Esophagus mucosa (tissue), 1 donor: ENCODE measurements around the gene SERGEF. TPM values are rescaled to one million over a fixed set of nuclear protein-coding genes. Genes with fewer than 3 reads are reported as not detected.
A peak's percentile ranks its signal among the peaks of the same experiment; 100 is the strongest.

Experiments
- ATAC-seq: fragments of 200-7000 bp; cut with Tn5 transposase; one replicate; pipeline ENCODE4 v1.9.1; 2020
- total RNA-seq: library from RNA; stranded (reverse); gene quantifications from one replicate; pipeline ENCODE4 v1.2.4, GENCODE V29; 2023
- donor health status: DM: yes; HTN: yes; CAD: no.

SERGEF gene
- total RNA-seq, 1 donor from 2014 or later, result 17.1 TPM

- no peak for ATAC-seq
Observed at GRCh38 chr11:17950644-17951043, 62.2 kb downstream of the SERGEF start.

DNA sequence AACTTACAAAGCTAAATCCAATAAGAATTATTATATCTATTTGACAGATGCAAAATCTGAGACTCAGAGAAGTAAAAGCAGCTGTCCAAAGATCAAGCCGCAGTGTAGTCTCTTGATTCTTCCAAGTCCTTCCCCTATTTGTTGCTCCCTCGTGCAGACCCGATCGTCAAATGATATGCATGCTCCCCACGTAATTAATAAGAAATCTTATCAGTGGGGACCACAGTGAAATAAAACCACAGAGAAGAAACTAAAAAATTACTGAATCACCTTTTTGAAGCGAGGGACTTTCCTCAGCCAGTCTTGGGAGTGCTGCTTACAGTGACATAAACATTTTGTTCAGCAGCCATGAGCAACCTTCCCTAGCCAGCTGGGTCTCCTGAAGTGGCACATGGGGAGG is 64.6 kb downstream of the SERGEF start:
- no peak for ATAC-seq

DNA sequence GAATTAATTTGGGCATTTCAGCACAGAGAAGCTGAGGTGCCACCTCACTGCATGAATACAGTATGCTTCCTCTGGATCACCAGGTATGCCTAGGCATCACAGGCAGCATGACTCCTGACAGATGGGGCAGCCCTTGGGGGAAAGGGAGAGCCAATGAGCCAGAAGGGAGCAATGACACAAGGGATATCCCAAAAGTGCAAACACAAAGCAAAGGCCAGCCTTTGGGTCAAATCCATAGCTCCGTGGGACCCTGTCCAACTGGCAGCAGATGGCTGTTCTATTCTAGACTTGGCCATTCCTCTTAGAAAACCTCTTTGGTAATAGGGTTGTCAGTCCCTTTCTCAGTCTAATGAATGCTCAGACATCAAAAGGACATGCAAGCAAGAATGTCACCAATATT is 73.3 kb downstream of the SERGEF start:
- no peak for ATAC-seq

DNA sequence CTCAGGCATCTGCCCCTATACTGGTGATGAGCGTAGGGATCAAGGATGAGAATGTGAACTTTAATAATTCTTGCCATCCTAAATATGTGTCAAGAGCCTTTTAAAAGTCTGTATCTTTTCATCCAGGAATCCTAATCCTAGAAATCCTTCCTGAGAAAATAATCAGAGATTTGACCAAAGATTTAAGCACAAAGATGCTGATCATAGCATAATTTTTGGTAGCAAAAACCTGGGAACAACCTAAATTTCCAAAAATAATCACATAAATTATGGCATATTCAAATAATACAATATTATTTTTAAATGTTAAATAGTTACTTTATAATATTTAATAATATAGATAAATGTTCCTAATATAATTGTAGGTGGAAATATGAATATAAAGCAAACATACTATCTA is 76.1 kb downstream of the SERGEF start:
- ATAC-seq, result no peak

GRCh38 chr11:17934194-17934593 is 78.7 kb downstream of the SERGEF start:
- no peak for ATAC-seq

- ATAC-seq, result no peak
Observed at GRCh38 chr11:17933708-17934107, 79.1 kb downstream of the SERGEF start.

- ATAC-seq, result no peak
Observed at GRCh38 chr11:17932472-17932871, 80.4 kb downstream of the SERGEF start.

- ATAC-seq, result no peak
Observed at GRCh38 chr11:17931595-17931994, 81.3 kb downstream of the SERGEF start.

GRCh38 chr11:17930544-17931125 is 82.2 kb downstream of the SERGEF start:
- ATAC-seq, result no peak

GRCh38 chr11:17929171-17929570 is 83.7 kb downstream of the SERGEF start:
- ATAC-seq, result no peak

DNA sequence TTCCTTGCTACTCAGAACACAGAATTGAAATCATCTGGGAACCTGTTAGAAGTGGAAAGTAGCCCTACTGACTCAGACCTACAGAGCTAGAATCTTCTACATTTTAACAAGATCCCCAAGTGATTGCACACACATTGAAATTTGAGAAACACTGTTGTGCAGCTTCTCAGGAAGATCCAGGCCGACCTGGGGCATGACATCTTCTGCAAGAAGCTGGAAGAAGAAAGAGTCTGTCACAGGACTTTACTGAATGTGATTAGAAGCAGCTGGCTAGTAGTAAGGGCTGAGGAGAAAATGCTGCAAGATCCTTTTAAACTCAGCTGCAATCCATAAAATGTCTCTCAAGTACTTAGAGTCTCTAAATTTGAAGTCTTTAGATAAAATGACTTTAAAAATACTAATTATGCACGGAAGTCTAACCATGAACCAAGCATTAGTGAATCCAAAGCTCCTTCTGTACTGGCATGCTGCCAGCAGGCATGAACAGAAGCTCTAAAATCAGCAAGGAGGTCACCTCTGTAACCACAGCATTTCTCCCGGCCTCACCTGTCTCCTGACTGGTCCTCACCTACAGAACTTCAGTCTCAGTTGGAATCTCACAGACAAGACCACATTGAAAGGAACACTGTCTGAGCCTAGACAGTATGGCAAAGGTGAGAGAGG is 85.0 kb downstream of the SERGEF start:
- ATAC-seq, result no peak

GRCh38 chr11:17927041-17927440 is 85.8 kb downstream of the SERGEF start:
- no peak for ATAC-seq

GRCh38 chr11:17924713-17925112 is 88.1 kb downstream of the SERGEF start:
- no peak for ATAC-seq

GRCh38 chr11:17923217-17923616 is 89.6 kb downstream of the SERGEF start:
- no peak for ATAC-seq

- no peak for ATAC-seq
Observed at GRCh38 chr11:17922416-17922788, 90.4 kb downstream of the SERGEF start.

DNA sequence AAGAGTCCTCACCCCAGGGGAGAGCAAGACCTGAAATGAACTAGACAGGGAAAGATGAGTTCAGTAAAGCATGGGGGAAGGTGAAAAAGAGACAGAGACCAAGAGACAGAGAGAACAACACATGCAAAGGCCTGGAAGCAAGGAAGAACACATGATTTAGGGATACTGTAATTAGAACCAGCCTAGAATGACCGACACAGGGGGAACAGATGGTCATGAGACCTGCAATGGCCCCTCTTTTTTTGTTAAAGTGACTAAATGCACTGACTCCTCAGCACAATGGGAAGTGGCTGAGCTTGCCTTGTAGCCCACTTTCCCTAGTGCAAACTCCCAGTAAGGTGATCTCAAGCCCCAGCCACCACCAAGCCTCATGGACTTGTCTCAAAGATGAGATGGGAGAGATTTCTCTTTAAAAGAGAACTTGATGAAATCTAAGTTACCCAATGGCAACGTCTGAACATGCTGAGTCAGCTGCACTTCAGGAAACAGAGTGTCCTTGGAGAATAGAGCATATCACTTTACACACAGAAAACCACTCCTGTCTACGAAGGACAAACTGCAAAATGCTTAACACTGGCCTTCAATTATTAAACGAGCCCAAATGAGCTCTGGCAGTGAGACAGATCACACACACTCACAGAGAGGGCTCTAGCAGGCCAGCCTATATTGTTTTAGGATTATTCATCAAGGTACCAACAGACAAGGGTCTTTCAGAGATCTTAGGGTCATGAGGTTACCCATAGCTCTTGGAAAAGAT is 91.0 kb downstream of the SERGEF start:
- no peak for ATAC-seq

DNA sequence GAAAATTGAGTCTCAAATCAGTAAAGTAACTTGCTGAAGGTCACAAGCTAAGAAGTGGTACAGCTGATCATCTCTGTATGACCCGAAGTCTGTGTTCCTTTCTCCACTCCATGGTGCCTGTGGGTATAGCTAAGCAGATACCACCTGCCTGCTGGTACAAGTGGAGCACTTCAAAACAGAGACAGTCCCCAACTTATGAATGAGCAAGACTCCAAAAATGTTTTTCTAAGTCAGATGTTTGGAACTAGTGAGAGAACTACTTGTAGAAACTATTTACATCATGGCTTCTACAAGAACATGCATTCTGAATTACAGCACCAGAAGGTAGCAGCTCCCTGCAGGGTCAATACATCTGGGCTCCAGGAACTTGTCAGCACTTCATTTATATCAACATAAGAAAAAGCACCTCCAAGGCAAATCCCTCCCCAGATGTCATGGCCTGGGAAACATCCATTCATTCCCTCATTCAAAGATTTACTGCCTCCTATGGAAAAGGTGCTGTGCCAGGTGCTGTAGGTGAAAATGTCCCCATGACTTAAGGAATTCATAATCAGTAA is 94.7 kb downstream of the SERGEF start:
- no peak for ATAC-seq

DNA sequence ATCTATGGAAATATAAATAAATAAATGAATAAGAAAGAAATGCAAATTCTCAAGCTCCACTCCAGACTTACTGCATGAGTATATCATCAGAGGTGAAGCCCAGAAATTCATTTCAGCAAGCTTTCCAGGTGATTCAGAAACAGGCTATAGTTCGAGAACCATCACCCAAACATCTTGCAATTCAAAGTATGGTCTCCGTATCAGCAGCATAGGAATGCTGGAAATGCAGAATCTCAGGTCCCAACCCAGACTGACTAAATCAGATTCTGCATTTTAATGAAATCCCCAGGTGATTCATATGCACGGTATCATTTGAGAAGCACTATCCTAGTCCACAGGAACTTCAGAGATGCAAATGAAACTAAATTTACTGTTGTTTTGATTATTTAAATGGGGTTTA is 95.3 kb downstream of the SERGEF start:
- no peak for ATAC-seq

DNA sequence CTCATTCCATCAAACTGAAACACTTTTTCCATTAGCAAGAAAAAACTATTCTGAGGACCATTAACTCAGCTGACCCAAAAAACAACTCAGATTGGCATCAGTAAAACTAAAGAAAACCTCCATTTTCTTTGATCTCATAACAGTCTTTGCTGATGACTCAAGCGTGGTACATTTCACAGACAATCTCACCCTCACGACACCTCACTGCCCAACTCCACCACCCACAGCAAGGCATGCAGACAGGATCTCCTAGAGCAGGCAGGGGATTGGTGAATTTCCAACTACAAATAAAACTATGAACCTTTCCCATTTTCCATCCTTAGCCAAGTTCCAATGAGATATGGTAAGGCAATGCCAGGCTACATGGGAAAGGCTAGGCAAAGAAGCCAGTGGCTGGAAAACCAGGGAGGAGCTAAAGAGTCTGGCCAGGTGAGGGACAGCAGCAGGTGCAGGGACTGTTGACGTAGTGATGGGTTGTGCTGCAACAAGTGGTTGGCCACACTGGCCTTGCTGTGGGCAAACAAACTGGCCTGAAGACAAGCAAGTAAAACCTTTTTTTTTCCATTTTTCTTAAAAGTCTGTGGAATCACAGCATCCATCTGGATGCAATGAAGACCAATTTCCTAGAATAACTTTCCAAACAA is 97.2 kb downstream of the SERGEF start:
- ATAC-seq, result no peak

DNA sequence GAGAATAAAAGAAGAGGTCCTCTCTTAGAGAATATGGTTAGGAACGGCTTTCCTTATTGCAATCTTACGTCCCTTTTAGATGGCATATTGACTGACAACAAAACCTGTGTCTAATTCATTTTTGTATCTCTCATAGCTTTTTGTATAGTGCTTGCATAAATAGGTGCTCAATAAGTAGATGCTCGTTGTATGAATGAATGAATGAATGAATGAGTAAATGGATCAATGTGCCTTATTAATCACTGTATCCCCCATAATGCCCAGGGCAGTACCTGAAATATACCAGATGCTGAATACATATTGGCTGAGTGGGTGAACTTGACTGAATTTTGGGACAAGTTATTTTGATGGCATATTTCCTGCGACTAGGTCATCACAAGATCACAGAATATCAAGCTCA is 97.9 kb downstream of the SERGEF start:
- ATAC-seq, result no peak

DNA sequence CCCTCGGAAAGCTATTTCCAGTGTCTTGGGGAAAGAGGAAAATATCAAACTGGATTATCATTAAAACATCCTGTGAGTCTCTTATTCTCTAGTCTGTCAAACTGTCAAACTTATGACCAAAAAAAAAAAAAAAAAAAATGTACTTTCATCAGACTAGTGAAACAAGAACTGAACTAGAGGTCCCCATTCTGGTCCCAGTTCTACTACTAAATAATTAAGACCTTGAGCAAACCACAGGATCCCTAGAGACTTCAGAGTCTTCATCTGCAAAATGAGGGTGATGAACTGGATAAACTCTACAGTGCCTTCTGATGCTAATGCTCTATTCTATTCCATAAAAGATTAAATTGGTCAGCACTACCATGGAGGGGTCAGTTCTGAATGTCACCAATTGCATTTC is 105.8 kb downstream of the SERGEF start:
- no peak for ATAC-seq

- peak; percentile 41 for ATAC-seq
Observed at GRCh38 chr11:17906436-17906835, 106.4 kb downstream of the SERGEF start.

- ATAC-seq, result no peak
Observed at GRCh38 chr11:17905477-17905876, 107.4 kb downstream of the SERGEF start.
